ENCODE data around the gene TSPAN15. TPM values are rescaled to one million over a fixed set of nuclear protein-coding genes. Genes with fewer than 3 reads are reported as not detected.

Gene TSPAN15
- total RNA-seq, 1 donor from 2014 or later, result 46.1 TPM

DNA sequence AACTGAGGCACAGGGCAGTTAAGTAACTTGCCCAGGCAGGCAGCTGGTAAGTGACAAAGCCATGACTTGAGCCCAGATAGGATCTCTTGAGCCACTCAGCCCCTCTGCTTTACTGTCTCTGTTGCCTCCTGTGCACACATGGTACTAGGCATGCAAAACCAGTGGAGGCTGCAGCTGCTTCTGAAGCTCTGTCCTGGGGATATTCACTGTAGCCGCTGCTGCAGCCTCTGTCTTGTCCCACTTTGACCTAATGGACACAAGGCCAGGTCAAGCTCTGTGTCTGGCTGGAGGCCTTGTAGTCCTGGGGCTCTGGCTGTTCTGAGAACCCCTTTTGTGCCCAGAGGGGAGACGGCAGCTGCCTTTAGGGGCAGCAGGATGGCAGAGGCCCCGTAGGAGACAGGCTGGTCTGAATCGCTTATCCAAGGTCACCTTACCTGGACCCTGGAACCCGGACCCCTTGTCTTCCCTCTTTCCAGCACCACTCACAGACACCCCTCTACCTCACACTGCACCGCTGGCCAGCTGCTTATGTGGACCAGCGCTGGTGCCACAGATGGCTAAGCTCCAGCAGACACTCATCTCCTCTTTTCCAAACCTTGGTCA lies 57.6 kb downstream of the TSPAN15 start:
- intact Hi-C loops (cut with DNase I), result loop anchor here (5.0 kb wide), 1 partner anchor 82 kb away; no protein-coding TSS in a partner anchor
- no peak overlapping the region for H3K4me3 ChIP-seq
- H3K27ac ChIP-seq, result no peak overlapping the region
- H3K27me3 ChIP-seq (ENCODE audit: low read depth), result no peaks in the 10 kb centered on the region
- H3K9me3 ChIP-seq, result no peaks in the 10 kb centered on the region
- DNase-seq, result no peak
- no peaks in the 10 kb centered on the region for H3K36me3 ChIP-seq
- H3K4me1 ChIP-seq, result no peaks in the 10 kb centered on the region
- TF ChIP-seq, protein P1, sequence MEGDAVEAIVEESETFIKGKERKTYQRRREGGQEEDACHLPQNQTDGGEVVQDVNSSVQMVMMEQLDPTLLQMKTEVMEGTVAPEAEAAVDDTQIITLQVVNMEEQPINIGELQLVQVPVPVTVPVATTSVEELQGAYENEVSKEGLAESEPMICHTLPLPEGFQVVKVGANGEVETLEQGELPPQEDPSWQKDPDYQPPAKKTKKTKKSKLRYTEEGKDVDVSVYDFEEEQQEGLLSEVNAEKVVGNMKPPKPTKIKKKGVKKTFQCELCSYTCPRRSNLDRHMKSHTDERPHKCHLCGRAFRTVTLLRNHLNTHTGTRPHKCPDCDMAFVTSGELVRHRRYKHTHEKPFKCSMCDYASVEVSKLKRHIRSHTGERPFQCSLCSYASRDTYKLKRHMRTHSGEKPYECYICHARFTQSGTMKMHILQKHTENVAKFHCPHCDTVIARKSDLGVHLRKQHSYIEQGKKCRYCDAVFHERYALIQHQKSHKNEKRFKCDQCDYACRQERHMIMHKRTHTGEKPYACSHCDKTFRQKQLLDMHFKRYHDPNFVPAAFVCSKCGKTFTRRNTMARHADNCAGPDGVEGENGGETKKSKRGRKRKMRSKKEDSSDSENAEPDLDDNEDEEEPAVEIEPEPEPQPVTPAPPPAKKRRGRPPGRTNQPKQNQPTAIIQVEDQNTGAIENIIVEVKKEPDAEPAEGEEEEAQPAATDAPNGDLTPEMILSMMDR (IDR thresholded peaks at IDR 0.05), result no peak
- no peak for ATAC-seq

GRCh38 chr10:69512901-69513300 lies 61.6 kb downstream of the TSPAN15 start:
- no peaks in the 10 kb centered on the region for H3K27me3 ChIP-seq (ENCODE audit: low read depth)
- DNase-seq, result no peak
- TF ChIP-seq, protein P1 (IDR thresholded peaks at IDR 0.05), result no peak
- H3K9me3 ChIP-seq, result no peaks in the 10 kb centered on the region
- H3K4me1 ChIP-seq, result no peaks in the 10 kb centered on the region
- ATAC-seq, result no peak
- H3K4me3 ChIP-seq, result no peak overlapping the region
- no peaks in the 10 kb centered on the region for H3K36me3 ChIP-seq
- intact Hi-C loops (cut with DNase I), result loop anchor here (10.0 kb wide), 1 partner anchor 132 kb away; no protein-coding TSS in a partner anchor
- no peak overlapping the region for H3K27ac ChIP-seq

DNA sequence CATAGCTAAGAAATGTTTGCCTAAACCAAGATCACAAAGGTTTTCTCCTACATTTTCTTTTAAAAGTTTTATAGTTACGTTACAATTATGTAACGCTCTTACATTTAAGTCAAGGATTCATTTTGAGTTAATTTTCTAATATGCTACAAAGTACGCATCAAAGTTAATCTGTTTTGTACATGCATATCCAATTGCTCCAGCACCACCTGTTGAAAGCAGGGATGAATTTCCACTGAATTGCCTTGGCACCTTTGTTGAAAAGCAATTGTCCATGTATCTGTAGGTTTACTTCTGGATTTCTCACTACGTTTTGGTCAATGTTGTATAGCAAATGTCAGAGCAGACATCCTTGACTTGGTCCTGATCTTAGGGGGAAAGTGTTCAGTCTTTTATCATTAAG lies 62.4 kb downstream of the TSPAN15 start:
- DNase-seq, result no peak

GRCh38 chr10:69515699-69516259 lies 64.5 kb downstream of the TSPAN15 start:
- Histone ChIP-seq H3K4me3 (no peak overlapping the region), H3K27me3 (ENCODE audit: low read depth) (no peaks in the 10 kb centered on the region), H3K9me3 (no peaks in the 10 kb centered on the region), H3K4me1 (no peaks in the 10 kb centered on the region), H3K27ac (no peak overlapping the region), H3K36me3 (no peaks in the 10 kb centered on the region)
- peak; percentile 90 to 94 for ATAC-seq
- peak; percentile 75 for DNase-seq
- intact Hi-C loops (cut with DNase I), result loop anchor here (10.0 kb wide), 1 partner anchor 129 kb away; no protein-coding TSS in a partner anchor
- TF ChIP-seq, protein P1 (IDR thresholded peaks at IDR 0.05), result peak; percentile 77

More for the DNA sequence above, 62.4 kb downstream of the TSPAN15 start:
- H3K36me3 ChIP-seq, result no peaks in the 10 kb centered on the region
- intact Hi-C loops (cut with DNase I), result loop anchor here (10.0 kb wide), 1 partner anchor 131 kb away; no protein-coding TSS in a partner anchor
- ATAC-seq, result no peak
- no peak overlapping the region for H3K27ac ChIP-seq
- no peaks in the 10 kb centered on the region for H3K9me3 ChIP-seq
- H3K4me1 ChIP-seq, result no peaks in the 10 kb centered on the region
- TF ChIP-seq, protein P1 (IDR thresholded peaks at IDR 0.05), result no peak
- H3K4me3 ChIP-seq, result no peak overlapping the region
- H3K27me3 ChIP-seq (ENCODE audit: low read depth), result no peaks in the 10 kb centered on the region

- Histone ChIP-seq H3K4me1 (no peaks in the 10 kb centered on the region), H3K27ac (no peak overlapping the region), H3K4me3 (no peak overlapping the region), H3K36me3 (no peaks in the 10 kb centered on the region), H3K27me3 (ENCODE audit: low read depth) (no peaks in the 10 kb centered on the region), H3K9me3 (no peaks in the 10 kb centered on the region)
- intact Hi-C loops (cut with DNase I), result loop anchor here (10.0 kb wide), 1 partner anchor 128 kb away; no protein-coding TSS in a partner anchor
- DNase-seq, result no peak
- peak; percentile 29 to 43 for ATAC-seq
- TF ChIP-seq, protein P1 (IDR thresholded peaks at IDR 0.05), result no peak
Observed at GRCh38 chr10:69516316-69516715, 65.1 kb downstream of the TSPAN15 start.

Measured in lower lobe of right lung (tissue), 2 donors.